Esophagus squamous epithelium (tissue), 4 donors: Measurements from ENCODE around the gene GLB1L2.

Source experiments
- CTCF ChIP-seq, 6 experiments: fragments of 450-650 bp in 4 of 6; fragments of 200-600 bp in 2 of 6; sonication (generic) in 2 of 6; IDR thresholded peaks; one replicate each; pipeline ENCODE4 v1.5.1; 2016 to 2019; ENCODE audit warnings: antibody characterized with exemption in 6 of 6, mild to moderate bottlenecking in 4 of 6, moderate library complexity in 4 of 6
- POLR2A ChIP-seq, 4 donors: fragments of 450-650 bp; IDR thresholded peaks; one replicate each; pipeline ENCODE4 v1.6.1; 2017; ENCODE audit warnings: antibody characterized with exemption in 4 of 4, mild to moderate bottlenecking in 4 of 4, moderate library complexity in 3 of 4

GRCh38 chr11:134362192-134362901 lies 30.6 kb downstream of the GLB1L2 start:
- TF ChIP-seq CTCF (IDR thresholded peaks at IDR 0.05) (no peak), POLR2A (IDR thresholded peaks at IDR 0.05) (no peak)
